GM19455 (cell line): ENCODE data around the gene ALDH8A1.

Experiments used
- ATAC-seq: cut with Tn5 transposase; IDR thresholded peaks from one replicate; pipeline ENCODE4 v1.9.1; 2021; ENCODE audit not compliant: unreplicated experiment

ALDH8A1 gene

GRCh38 chr6:134951494-134952263, 1.8 kb upstream of the ALDH8A1 start:
- ATAC-seq, result no peak

GRCh38 chr6:134950482-134950881, 581 bp upstream of the ALDH8A1 start:
- ATAC-seq, result no peak

GRCh38 chr6:134948691-134949090, 1.2 kb downstream of the ALDH8A1 start:
- no peak for ATAC-seq

GRCh38 chr6:134948142-134948541, 1.8 kb downstream of the ALDH8A1 start:
- ATAC-seq, result no peak

- ATAC-seq, result no peak
Measured at GRCh38 chr6:134945045-134945444, 4.9 kb downstream of the ALDH8A1 start.

GRCh38 chr6:134943522-134944111, 6.3 kb downstream of the ALDH8A1 start:
- no peak for ATAC-seq

GRCh38 chr6:134938896-134939295, 11.0 kb downstream of the ALDH8A1 start:
- ATAC-seq, result peak; percentile 59

- no peak for ATAC-seq
Measured at GRCh38 chr6:134937426-134937825, 12.5 kb downstream of the ALDH8A1 start.

- ATAC-seq, result no peak
Measured at GRCh38 chr6:134936931-134937330, 13.0 kb downstream of the ALDH8A1 start.

- no peak for ATAC-seq
Measured at GRCh38 chr6:134936476-134936875, 13.4 kb downstream of the ALDH8A1 start.

GRCh38 chr6:134934793-134935485, 15.0 kb downstream of the ALDH8A1 start:
- no peak for ATAC-seq

GRCh38 chr6:134932535-134933470, 17.1 kb downstream of the ALDH8A1 start:
- no peak for ATAC-seq

- no peak for ATAC-seq
Measured at GRCh38 chr6:134932098-134932497, 17.8 kb downstream of the ALDH8A1 start.

- ATAC-seq, result no peak
Measured at GRCh38 chr6:134930463-134930862, 19.4 kb downstream of the ALDH8A1 start.

- no peak for ATAC-seq
Measured at GRCh38 chr6:134928151-134928900, 21.6 kb downstream of the ALDH8A1 start.

GRCh38 chr6:134925800-134926199, 24.1 kb downstream of the ALDH8A1 start:
- no peak for ATAC-seq

GRCh38 chr6:134921721-134922261, 28.1 kb downstream of the ALDH8A1 start:
- ATAC-seq, result no peak

GRCh38 chr6:134921276-134921675, 28.6 kb downstream of the ALDH8A1 start:
- ATAC-seq, result no peak

- no peak for ATAC-seq
Measured at GRCh38 chr6:134920422-134920821, 29.5 kb downstream of the ALDH8A1 start.

- ATAC-seq, result no peak
Measured at GRCh38 chr6:134918418-134918961, 31.4 kb downstream of the ALDH8A1 start.
